A673 (cell line): ENCODE results near the gene UNC45A. TPM values are rescaled to one million over a fixed set of nuclear protein-coding genes. Genes with fewer than 3 reads are reported as not detected.
"Not testable (repeated sequence)": the region's sequence is repeated elsewhere in the genome, so short reads cannot be mapped to it uniquely, and the experiment has no call there.

ENCODE experiments used
- BruUV-seq: library from RNA; stranded (reverse); fragments of 400-500 nt; replicated peaks from 2 replicates; lab custom pipeline; 2021; lab: Mats Ljungman, UMichigan
- CTCF ChIA-PET: fragments of 300-600 bp; sonication (Branson Sonifier 250); formaldehyde crosslinking; loops from one replicate; lab custom pipeline; 2022; ENCODE audit warnings: antibody characterized with exemption; lab: Charles Lee
- POLR2A ChIA-PET: fragments of 300-600 bp; sonication (Branson Sonifier 250); formaldehyde crosslinking; loops from one replicate; lab custom pipeline; 2022; ENCODE audit warnings: antibody characterized with exemption; ENCODE audit not compliant: low non-redundant PET; lab: Charles Lee
- DNase-seq: peaks from one replicate; pipeline ENCODE4 v3.0.0-alpha.2; 2015; ENCODE audit warnings: low spot score
- H3K27ac ChIP-seq: fragments of 200-600 bp; sonication (generic); 2 replicates; pipeline ENCODE4 v1.5.1; 2016; ENCODE audit warnings: mixed run types, low read depth, mild to moderate bottlenecking, mixed read lengths, antibody characterized with exemption, low read length; ENCODE audit not compliant: poor library complexity, severe bottlenecking
- H3K27me3 ChIP-seq: fragments of 200-600 bp; sonication (generic); replicated peaks from 2 replicates; pipeline ENCODE4 v1.6.1; 2017; ENCODE audit warnings: mixed run types, low read depth, mild to moderate bottlenecking, mixed read lengths, antibody characterized with exemption, low read length; ENCODE audit not compliant: insufficient read depth, poor library complexity
- H3K36me3 ChIP-seq: fragments of 200-600 bp; sonication (generic); 2 replicates; pipeline ENCODE4 v1.6.1; 2016; ENCODE audit warnings: mixed run types, mild to moderate bottlenecking, mixed read lengths, antibody characterized with exemption, low read length; ENCODE audit not compliant: insufficient read depth, poor library complexity, severe bottlenecking
- H3K4me1 ChIP-seq: fragments of 200-600 bp; sonication (generic); 2 replicates; pipeline ENCODE4 v1.6.1; 2017; ENCODE audit warnings: mixed run types, mild to moderate bottlenecking, mixed read lengths, antibody characterized with exemption, low read length; ENCODE audit not compliant: insufficient read depth, poor library complexity, severe bottlenecking
- H3K4me3 ChIP-seq: fragments of 200-600 bp; sonication (generic); 2 replicates; pipeline ENCODE4 v1.5.1; 2016; ENCODE audit warnings: low read depth, mixed run types, mild to moderate bottlenecking, mixed read lengths, low read length; ENCODE audit not compliant: poor library complexity, severe bottlenecking
- H3K9me3 ChIP-seq: fragments of 200-600 bp; sonication (generic); 2 replicates; pipeline ENCODE4 v1.6.1; 2016; ENCODE audit warnings: mixed run types, low read depth, mild to moderate bottlenecking, mixed read lengths, antibody characterized with exemption, low read length; ENCODE audit not compliant: poor library complexity, severe bottlenecking
- EZH2 ChIP-seq: fragments of 200-600 bp; sonication (generic); IDR thresholded peaks from 2 replicates; pipeline ENCODE4 v1.6.1; 2017; ENCODE audit warnings: borderline replicate concordance, low read depth, mild to moderate bottlenecking, mixed read lengths, antibody characterized with exemption, low read length; ENCODE audit not compliant: poor library complexity, severe bottlenecking
- intact Hi-C: fragments of 100-400 bp; cut with micrococcal nuclease; formaldehyde crosslinking; loops from one replicate; pipeline ENCODE4 v1.10.0; 2022; ENCODE audit not compliant: unreplicated experiment
- total RNA-seq: library from RNA; stranded (reverse); gene quantifications from 2 replicates; pipeline ENCODE4 v1.2.3, GENCODE V29; 2021
- TF ChIP-seq, protein P1 (sequence below): fragments of 300-800, 200-600 bp; sonication (generic); conservative IDR thresholded peaks from 2 replicates; pipeline ENCODE4 v1.5.1; 2017; ENCODE audit warnings: low read depth, mild to moderate bottlenecking, antibody characterized with exemption, low read length, moderate library complexity, mixed read lengths

Gene UNC45A
- total RNA-seq, 1 experiment from 2014 or later: 74.4 TPM

DNA sequence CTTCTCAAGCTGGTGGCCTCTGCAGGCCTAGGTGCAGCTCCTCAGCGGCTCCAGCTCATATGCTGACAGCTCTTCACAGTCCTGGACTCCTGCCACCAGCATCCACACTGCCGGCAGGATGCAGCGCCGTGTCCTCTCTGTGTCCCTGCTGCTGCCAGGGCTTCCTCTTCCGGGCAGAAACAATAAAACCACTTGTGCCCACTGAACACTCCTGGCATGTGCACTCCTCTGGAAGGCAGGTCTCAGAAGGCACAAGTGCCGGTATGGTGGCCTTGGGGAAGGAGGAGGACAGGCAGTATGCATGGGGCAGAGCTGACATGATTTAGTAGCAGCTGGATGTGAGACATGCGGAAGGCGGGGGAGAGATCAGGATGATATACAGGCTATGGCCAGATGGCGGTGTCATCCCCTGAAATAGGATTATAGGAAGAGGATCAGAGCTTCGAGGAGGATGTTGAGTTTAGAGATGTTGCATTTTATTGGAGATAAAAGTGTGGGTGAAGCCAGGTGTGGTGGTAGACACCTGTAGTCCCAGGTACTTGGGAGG is 39.4 kb upstream of the UNC45A start:
- H3K4me1 ChIP-seq: peaks cover 9% of the 10 kb centered on the region
- H3K36me3 ChIP-seq: no peaks in the 10 kb centered on the region
- TF ChIP-seq EZH2: no peak
- TF ChIP-seq, protein P1, sequence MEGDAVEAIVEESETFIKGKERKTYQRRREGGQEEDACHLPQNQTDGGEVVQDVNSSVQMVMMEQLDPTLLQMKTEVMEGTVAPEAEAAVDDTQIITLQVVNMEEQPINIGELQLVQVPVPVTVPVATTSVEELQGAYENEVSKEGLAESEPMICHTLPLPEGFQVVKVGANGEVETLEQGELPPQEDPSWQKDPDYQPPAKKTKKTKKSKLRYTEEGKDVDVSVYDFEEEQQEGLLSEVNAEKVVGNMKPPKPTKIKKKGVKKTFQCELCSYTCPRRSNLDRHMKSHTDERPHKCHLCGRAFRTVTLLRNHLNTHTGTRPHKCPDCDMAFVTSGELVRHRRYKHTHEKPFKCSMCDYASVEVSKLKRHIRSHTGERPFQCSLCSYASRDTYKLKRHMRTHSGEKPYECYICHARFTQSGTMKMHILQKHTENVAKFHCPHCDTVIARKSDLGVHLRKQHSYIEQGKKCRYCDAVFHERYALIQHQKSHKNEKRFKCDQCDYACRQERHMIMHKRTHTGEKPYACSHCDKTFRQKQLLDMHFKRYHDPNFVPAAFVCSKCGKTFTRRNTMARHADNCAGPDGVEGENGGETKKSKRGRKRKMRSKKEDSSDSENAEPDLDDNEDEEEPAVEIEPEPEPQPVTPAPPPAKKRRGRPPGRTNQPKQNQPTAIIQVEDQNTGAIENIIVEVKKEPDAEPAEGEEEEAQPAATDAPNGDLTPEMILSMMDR: peak; percentile 46
- no TSS peak for BruUV-seq
- H3K4me3 ChIP-seq: no peak overlapping the region
- H3K27me3 ChIP-seq: no peaks in the 10 kb centered on the region
- ChIA-PET POLR2A (no interaction called here), CTCF (interaction anchor here (0.5 to 1.7 kb wide), 6 partner anchors 9 to 576 kb away, joined by 3 to 6 read pairs (median 4); partner anchors contain the start of gene HDDC3)
- intact Hi-C loops: no loop called here
- no peak overlapping the region for H3K27ac ChIP-seq
- H3K9me3 ChIP-seq: no peaks in the 10 kb centered on the region
- peak; percentile 80 for DNase-seq

GRCh38 chr15:90897131-90897655 is 37.9 kb upstream of the UNC45A start:
- H3K27me3 ChIP-seq, H3K36me3 ChIP-seq, intact Hi-C loops, H3K4me3 ChIP-seq, BruUV-seq, H3K27ac ChIP-seq, DNase-seq, H3K9me3 ChIP-seq, POLR2A ChIA-PET: not testable (repeated sequence)
- CTCF ChIA-PET: interaction anchor here (0.6 kb wide), 1 partner anchor 509 kb away, joined by 8 read pairs; the partner anchor contains the start of gene IQGAP1
- H3K4me1 ChIP-seq: peaks cover 14% of the 10 kb centered on the region

- Histone ChIP-seq H3K27me3 (no peaks in the 10 kb centered on the region), H3K27ac (peak overlapping the region; percentile 84), H3K4me3 (peak overlapping the region; percentile 69), H3K4me1 (peaks cover 10% of the 10 kb centered on the region), H3K36me3 (peaks cover 16% of the 10 kb centered on the region), H3K9me3 (no peaks in the 10 kb centered on the region)
- TSS peak; percentile 58 for BruUV-seq
- CTCF ChIA-PET: interaction anchor here (0.6 to 2.0 kb wide), 2 partner anchors 31 to 975 kb away, joined by 3 to 9 read pairs; partner anchors contain the start of gene HDDC3
- POLR2A ChIA-PET: interaction anchor here (0.5 kb wide), 1 partner anchor 479 kb away, joined by 4 read pairs; no protein-coding TSS in a partner anchor
- intact Hi-C loops: loop anchor here (2.0 to 10.0 kb wide), 2 partner anchors 29 to 373 kb away; no protein-coding TSS in a partner anchor
- TF ChIP-seq, protein P1: no peak
- no peak for TF ChIP-seq EZH2
- DNase-seq: no peak
Observed at GRCh38 chr15:90901175-90902039, 33.7 kb upstream of the UNC45A start.
